Activated T-helper 17 cell treated with anti-CD3 and anti-CD28 coated beads, Interleukin-2, amount 50 U/mL, for 72 hours (primary cell): ENCODE data around the gene ELP6. TPM values are rescaled to one million over a fixed set of nuclear protein-coding genes. Genes with fewer than 3 reads are reported as not detected.
A peak's percentile ranks its signal among the peaks of the same experiment; 100 is the strongest.
"Not testable (repeated sequence)": the region's sequence is repeated elsewhere in the genome, so short reads cannot be mapped to it uniquely, and the experiment has no call there.

Experiments
- ATAC-seq: fragments of 150-1000 bp; cut with Tn5 transposase; replicated peaks from 2 replicates; pipeline ENCODE4 v1.10.0; 2021; ENCODE audit warnings: mild to moderate bottlenecking, moderate library complexity
- H3K27ac Mint-ChIP-seq: one replicate; pipeline ENCODE4 v1.8.0; 2022; ENCODE audit warnings: mixed read lengths
- H3K27me3 Mint-ChIP-seq: one replicate; pipeline ENCODE4 v1.8.0; 2022; ENCODE audit warnings: mixed read lengths
- H3K36me3 Mint-ChIP-seq: one replicate; pipeline ENCODE4 v1.8.0; 2022; ENCODE audit warnings: low read depth, mild to moderate bottlenecking, mixed read lengths
- H3K4me1 Mint-ChIP-seq: one replicate; pipeline ENCODE4 v1.8.0; 2022; ENCODE audit warnings: mixed read lengths
- H3K4me3 Mint-ChIP-seq: one replicate; pipeline ENCODE4 v1.8.0; 2022; ENCODE audit warnings: mild to moderate bottlenecking, mixed read lengths
- H3K9me3 Mint-ChIP-seq: one replicate; pipeline ENCODE4 v1.8.0; 2022; ENCODE audit warnings: mixed read lengths
- total RNA-seq, 2 donors: library from RNA; stranded (reverse); gene quantifications; one replicate each; pipeline ENCODE4 v1.2.3, GENCODE V29; 2022

ELP6 gene
- total RNA-seq, 2 donors from 2014 or later, result 38.6 to 45.8 TPM

DNA sequence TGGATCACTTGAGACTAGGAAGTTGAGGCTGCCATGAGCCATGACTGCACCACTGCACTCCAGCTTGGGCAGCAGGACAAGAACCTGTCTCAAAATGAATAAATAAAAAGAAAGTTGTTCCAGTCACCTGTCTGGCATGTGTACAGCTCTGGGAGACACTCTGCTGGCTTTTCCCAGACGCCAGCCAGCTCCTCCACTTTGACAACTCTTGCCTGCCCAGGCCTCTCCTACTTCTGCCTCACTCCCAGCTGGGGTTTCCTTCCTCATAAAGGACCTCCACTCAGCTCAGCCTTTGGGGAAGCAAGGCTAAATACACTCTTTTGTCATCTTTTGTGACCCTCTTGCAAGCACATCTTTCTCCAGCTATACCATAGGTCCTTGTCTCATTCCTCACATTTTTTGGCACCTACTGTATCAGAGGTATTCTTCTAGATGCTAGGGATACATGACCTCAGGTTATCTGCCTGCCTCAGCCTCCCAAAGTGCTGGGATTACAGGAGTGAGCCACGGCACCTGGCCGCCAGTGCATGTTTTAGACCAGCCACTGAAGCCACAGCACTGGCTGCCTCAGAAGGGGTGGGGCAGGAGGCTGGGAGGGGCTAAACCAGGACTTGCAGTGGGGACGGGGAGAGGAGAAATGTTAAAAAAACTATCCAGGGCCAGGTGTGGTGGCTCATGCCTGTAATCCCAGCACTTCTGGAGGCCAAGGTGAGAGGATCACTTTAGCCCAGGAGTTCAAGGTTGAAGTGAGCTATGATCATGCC, 10.0 kb upstream of the ELP6 start:
- Mint-ChIP-seq H3K27ac (no peak overlapping the region), H3K4me1 (peaks cover 4% of the 10 kb centered on the region), H3K9me3 (peaks cover 4% of the 10 kb centered on the region), H3K27me3 (no peaks in the 10 kb centered on the region), H3K4me3 (no peak overlapping the region), H3K36me3 (no peaks in the 10 kb centered on the region)
- no peak for ATAC-seq

DNA sequence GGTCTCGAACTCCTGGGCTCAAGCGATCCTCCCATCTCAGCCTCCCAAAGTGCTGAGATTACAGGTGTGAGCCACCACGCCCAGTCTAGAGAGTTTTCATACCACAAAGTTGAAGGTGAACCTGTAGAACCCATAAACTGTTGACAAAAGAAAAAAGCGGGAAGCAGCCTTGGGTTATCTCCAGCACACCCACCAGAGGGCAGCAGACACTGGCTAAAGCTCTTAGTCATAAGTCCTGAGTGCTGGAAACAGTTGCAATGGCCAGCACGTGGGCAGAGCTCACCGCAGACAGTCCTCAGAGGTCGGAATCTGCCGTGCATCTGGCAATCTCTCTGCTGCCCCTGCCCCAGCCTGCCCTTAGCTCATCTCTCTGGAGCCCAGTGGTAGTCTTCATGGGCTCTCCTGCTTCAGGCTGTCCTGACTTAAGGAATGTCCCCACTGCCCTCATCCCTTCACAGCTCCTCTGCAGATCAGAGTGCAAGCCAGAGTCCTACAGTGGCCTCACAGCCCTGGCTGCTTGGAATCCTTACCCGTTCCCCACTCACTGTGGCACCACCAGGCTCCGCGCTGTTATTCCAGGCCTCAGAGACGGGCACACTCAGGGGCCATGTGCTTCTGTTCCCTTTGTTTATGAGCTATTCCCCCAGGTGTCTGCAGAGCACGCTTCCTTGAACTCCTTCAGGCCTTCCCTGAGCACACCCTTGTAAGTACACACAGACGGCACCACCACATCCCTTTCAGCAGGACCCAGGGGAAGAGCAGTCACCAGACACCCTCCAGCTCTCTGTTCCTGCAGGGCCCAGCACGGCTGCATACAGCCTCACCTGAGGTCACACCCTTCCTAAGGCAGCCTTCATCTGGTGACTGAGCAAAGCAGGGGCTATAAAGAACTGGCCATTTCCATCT, 8.8 kb upstream of the ELP6 start:
- Mint-ChIP-seq H3K9me3 (no peaks in the 10 kb centered on the region), H3K4me1 (peaks cover 4% of the 10 kb centered on the region), H3K4me3 (no peak overlapping the region), H3K27me3 (no peaks in the 10 kb centered on the region), H3K36me3 (no peaks in the 10 kb centered on the region), H3K27ac (no peak overlapping the region)
- peak; percentile 98 for ATAC-seq

DNA sequence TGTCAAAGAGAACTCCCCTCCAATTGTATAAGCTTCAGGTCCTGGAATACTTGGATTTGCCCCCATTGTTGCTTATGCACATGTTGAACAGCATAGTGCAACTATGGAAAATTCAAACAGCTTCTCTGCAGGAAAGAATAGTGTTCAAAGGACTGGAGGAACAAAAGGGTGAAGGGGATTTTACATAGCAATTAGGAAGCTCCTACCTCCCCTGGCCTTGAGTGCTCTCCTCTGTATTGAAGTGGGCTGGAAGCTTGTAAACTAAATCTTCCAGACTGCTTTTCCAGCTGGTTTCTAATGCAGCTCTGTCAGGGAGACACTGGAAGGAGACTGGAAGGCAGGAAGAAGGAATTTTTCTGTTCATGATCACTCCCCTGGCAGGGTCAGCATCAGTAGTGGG, 7.2 kb upstream of the ELP6 start:
- H3K4me1 Mint-ChIP-seq, result peaks cover 4% of the 10 kb centered on the region
- H3K27ac Mint-ChIP-seq, result no peak overlapping the region
- ATAC-seq, result no peak
- no peaks in the 10 kb centered on the region for H3K36me3 Mint-ChIP-seq
- no peaks in the 10 kb centered on the region for H3K27me3 Mint-ChIP-seq
- H3K9me3 Mint-ChIP-seq, result no peaks in the 10 kb centered on the region
- no peak overlapping the region for H3K4me3 Mint-ChIP-seq

DNA sequence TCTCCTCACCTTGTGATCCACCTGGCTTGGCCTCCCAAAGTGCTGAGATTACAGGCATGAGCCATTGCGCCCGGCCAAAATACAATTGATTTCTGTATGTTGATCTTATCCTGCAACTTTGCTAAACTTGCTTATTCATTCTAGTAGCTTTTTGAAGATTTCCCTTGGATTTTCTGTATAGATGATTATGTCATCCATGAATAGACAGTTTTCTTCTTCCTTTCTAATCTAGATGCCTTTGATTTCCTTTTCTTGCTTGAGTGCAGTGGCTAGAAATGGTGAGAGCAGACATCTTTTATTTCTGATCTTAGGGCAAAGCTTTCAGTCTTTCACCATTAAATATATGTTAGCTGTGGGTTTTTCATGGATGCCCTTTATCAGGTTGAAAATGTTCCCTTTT, 4.4 kb upstream of the ELP6 start:
- peaks cover 4% of the 10 kb centered on the region for H3K4me1 Mint-ChIP-seq
- H3K4me3 Mint-ChIP-seq, result no peak overlapping the region
- no peaks in the 10 kb centered on the region for H3K27me3 Mint-ChIP-seq

DNA sequence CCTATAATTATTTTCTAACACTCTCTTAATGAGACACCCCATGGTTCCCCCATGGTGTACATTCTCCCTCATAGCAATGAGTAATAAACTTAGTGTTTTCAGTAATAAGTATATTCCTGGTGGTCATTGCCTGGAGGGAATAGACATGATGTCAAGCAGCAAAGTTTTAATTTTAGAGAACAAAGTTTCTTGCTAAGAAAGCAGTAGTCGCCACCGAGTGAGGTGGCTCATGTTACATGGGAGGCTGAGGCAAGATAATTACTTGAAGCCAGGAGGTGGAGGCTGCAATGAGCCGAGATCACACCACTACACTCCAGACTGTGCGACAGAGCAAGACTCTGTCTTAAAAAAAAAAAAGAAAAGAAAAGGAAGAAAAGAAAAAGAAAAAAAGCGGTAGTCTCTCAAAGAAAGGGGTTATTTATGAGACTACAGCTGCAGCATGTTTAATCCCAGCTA, 2.4 kb upstream of the ELP6 start:
- Mint-ChIP-seq H3K27ac (no peak overlapping the region), H3K4me3 (no peak overlapping the region), H3K9me3 (no peaks in the 10 kb centered on the region), H3K27me3 (no peaks in the 10 kb centered on the region), H3K4me1 (peaks cover under 1% of the 10 kb centered on the region), H3K36me3 (peaks cover 19% of the 10 kb centered on the region)
- no peak for ATAC-seq

More for the DNA sequence above, 4.4 kb upstream of the ELP6 start:
- Mint-ChIP-seq H3K27ac (no peak overlapping the region), H3K36me3 (peaks cover 7% of the 10 kb centered on the region), H3K9me3 (no peaks in the 10 kb centered on the region)
- no peak for ATAC-seq

DNA sequence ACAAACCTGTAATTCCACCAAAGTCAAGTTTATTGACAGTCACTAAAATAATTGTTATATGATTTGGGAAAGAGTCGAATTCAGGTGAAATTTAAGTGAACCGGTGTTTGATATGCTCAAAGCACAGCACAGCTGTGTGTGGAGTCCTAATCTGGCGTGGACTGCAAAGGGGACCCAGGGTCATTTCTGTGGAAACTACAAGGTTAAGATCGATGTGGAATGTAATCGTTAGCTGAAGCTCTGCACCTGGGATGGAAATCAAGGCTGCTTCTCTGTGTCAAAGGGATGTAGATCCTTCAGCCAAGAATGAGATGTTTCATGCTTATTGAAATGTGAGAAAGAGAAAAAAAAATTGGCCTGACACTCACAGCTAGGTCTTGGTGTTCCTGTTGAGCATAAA, 1.6 kb upstream of the ELP6 start:
- ATAC-seq, result no peak

DNA sequence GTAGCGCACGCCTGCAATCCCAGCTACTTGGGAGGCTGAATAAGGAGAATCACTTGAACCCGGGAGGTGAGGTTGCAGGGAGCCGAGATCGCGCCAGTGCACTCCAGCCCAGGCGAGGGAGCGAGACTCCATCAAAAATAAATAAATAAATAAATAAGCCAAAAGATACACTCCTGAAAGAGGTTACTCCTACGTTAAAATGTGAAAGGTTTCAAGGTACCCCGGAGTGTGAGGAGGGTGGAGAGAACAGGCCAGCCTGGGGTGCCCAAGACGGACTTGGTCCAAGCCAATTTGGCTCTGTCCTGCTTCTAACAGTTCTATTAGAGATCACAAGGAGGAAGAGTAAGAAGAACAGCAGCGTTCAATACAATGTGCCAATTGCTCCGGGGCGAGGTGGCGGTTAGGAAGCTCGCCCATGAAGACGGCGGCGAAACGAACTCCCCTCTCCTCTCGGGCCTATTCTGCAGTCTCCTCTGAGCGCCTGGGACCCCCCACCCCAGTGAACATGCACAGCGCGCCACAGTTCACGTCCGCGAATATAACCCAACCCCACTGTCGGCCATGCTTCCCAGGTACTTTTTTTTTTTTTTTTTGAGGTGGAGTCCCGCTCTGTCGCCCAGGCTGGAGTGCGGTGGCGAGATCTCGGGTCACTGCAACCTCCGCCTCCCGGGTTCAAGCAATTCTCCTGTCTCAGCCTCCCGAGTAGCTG, 942 bp downstream of the ELP6 start:
- Mint-ChIP-seq H3K27me3 (no peaks in the 10 kb centered on the region), H3K36me3 (peaks cover 51% of the 10 kb centered on the region), H3K4me3 (peak overlapping the region; percentile 91), H3K4me1 (peaks cover 6% of the 10 kb centered on the region), H3K9me3 (no peaks in the 10 kb centered on the region), H3K27ac (peak overlapping the region; percentile 95)
- peak; percentile 23 for ATAC-seq

More for the DNA sequence above, 1.6 kb upstream of the ELP6 start:
- peak overlapping the region; percentile 58 for H3K27ac Mint-ChIP-seq
- peak overlapping the region; percentile 49 for H3K4me3 Mint-ChIP-seq
- H3K9me3 Mint-ChIP-seq, result no peaks in the 10 kb centered on the region
- peaks cover 27% of the 10 kb centered on the region for H3K36me3 Mint-ChIP-seq
- no peaks in the 10 kb centered on the region for H3K27me3 Mint-ChIP-seq
- H3K4me1 Mint-ChIP-seq, result peaks cover 6% of the 10 kb centered on the region

DNA sequence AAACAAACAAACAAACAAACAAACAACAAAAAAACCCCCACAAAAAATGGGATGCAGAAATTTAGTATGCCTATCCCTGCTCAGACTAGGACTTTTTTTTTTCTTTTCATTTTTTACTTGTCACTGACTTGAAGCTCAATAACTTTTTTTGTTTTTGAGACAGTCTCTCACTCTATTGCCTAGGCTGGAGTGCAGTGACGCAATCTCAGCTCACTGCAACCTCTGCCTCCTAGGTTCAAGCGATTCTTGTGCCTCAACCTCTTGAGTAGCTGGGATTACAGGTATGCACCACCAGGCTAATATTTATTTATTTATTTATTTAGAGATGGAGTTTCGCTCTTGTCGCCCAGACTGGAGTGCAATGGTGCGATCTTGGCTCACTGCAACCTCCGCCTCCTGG, 8.2 kb downstream of the ELP6 start:
- peaks cover 87% of the 10 kb centered on the region for H3K36me3 Mint-ChIP-seq
- not testable (repeated sequence) for H3K27ac Mint-ChIP-seq, H3K27me3 Mint-ChIP-seq, ATAC-seq, H3K9me3 Mint-ChIP-seq, H3K4me1 Mint-ChIP-seq, H3K4me3 Mint-ChIP-seq

DNA sequence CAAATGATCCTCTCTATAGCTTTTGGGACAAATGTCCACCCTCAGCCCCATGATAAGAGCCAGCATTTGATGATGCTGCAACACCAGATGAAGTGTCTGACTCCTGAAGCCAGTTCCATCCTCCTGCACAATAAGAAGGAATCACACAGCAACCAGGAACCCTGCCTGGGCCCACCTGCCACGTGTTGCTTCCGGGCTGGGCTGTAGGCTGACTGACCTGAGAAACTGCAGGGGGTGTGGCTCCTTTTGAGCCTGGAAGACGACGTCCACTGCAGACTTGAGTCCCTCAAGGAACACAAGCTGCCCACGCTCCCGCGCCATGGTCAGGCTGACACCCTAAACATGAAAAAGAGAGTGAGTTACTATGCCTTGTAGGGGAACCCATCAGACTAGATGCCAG, 9.4 kb downstream of the ELP6 start:
- Mint-ChIP-seq H3K4me3 (no peak overlapping the region), H3K27ac (no peak overlapping the region), H3K36me3 (peaks cover 86% of the 10 kb centered on the region), H3K9me3 (no peaks in the 10 kb centered on the region), H3K4me1 (no peaks in the 10 kb centered on the region), H3K27me3 (no peaks in the 10 kb centered on the region)
- ATAC-seq, result no peak

DNA sequence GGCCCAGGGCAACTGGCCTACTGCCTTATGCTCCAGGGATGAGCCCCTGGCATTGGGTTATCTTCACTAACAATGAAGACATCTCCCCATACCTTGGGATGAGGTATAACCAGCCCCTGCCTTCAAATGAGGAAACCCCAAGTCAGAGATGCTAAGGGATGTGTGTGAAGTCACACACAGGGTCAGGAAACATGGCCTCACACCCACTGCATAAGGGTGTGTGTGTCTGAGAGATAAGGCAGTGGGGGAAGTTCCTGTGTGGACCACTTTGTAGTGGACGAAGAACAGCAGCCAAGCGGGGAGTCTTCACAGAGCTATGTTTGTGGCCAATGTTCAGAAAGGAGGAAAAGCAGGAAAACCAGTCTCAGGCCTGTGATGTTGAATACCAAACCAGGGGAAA, 10.5 kb downstream of the ELP6 start:
- no peaks in the 10 kb centered on the region for H3K4me1 Mint-ChIP-seq
- peaks cover 86% of the 10 kb centered on the region for H3K36me3 Mint-ChIP-seq
- no peak overlapping the region for H3K27ac Mint-ChIP-seq
- H3K27me3 Mint-ChIP-seq, result no peaks in the 10 kb centered on the region
- H3K4me3 Mint-ChIP-seq, result no peak overlapping the region
- no peak for ATAC-seq
- no peaks in the 10 kb centered on the region for H3K9me3 Mint-ChIP-seq

DNA sequence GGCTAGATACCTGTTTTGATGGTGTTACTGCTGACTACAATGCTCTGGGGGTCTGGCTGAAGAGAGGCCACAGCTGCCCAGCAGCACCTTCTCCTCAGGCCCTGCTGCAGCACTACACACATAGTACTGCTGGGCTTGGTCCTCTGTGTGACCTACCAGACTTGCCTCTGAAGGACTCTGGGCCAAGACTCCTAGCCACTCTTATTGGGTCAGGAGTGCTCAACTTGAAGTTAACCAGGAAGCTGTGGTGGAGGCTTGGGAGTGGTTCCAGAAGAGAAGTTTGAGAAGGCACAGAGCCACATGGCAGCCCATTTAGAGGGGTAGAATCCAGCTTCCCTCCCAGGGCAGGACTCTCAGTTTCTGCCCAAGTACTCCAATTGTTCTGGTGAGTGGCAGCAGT, 16.6 kb downstream of the ELP6 start:
- H3K27ac Mint-ChIP-seq, result no peak overlapping the region

DNA sequence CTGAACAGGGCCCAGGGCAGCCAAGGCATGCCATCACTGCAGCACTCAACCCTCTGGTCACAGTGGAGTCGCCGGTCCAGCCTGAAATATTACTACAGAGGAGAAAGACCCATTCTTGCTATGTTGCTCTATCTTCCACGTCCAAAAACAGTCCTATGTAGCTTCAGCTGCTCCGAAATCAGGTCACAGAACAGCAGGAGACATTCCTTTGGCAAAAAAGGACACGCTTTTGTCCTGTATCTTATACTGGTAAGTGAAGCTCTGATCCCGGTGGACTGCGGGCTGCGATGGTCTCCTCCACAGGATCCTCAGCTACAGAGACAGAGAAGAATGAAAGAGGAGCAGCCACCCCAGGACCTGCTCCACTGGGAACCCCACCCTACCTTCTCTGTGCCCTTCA, 17.6 kb downstream of the ELP6 start:
- Mint-ChIP-seq H3K27ac (no peak overlapping the region), H3K36me3 (peaks cover 60% of the 10 kb centered on the region), H3K9me3 (no peaks in the 10 kb centered on the region), H3K27me3 (no peaks in the 10 kb centered on the region), H3K4me3 (no peak overlapping the region), H3K4me1 (no peaks in the 10 kb centered on the region)
- no peak for ATAC-seq

More for the DNA sequence above, 16.6 kb downstream of the ELP6 start:
- no peaks in the 10 kb centered on the region for H3K4me1 Mint-ChIP-seq
- H3K9me3 Mint-ChIP-seq, result no peaks in the 10 kb centered on the region
- H3K27me3 Mint-ChIP-seq, result no peaks in the 10 kb centered on the region
- H3K36me3 Mint-ChIP-seq, result peaks cover 66% of the 10 kb centered on the region
- no peak for ATAC-seq
- no peak overlapping the region for H3K4me3 Mint-ChIP-seq

DNA sequence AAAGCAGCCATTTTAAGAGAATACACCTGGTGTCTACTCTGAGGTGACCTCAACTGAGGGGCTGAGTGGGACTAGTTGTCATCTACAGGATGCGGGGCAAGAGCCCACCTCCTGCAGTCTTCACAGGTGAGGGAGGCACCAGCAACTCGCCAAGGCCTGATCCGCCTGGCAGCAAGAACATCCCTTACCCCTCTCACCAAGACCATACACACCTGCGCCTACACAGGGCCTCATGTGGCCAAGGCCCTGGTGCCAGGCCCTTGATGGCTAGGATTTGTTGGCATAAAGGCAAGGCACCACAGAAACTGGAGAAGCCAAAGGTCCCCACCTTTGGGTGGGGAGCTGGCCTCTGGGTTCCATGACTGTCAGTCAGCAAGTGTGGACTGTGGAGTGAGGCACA, 18.4 kb downstream of the ELP6 start:
- H3K4me3 Mint-ChIP-seq, result no peak overlapping the region
- no peaks in the 10 kb centered on the region for H3K4me1 Mint-ChIP-seq
- no peaks in the 10 kb centered on the region for H3K27me3 Mint-ChIP-seq
- no peak overlapping the region for H3K27ac Mint-ChIP-seq
- peaks cover 60% of the 10 kb centered on the region for H3K36me3 Mint-ChIP-seq
- ATAC-seq, result no peak
- H3K9me3 Mint-ChIP-seq, result no peaks in the 10 kb centered on the region

DNA sequence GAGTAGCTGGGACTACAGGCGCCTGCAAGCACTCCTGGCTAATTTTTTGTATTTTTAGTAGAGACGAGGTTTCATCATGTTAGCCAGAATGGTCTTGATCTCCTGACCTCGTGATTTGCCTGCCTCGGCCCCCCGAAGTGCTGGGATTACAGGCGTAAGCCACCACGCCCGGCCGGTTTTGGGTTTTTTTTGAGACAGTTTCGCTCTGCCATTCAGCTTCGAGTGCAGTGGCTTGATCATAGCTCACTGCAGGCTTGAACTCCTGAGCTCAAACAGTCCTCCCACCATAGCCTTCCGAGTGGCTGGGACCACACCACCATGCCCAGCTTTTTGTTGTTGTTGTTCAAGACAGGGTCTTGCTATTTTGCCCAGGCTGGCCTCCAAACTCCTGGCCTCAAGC, 21.7 kb downstream of the ELP6 start:
- no peaks in the 10 kb centered on the region for H3K27me3 Mint-ChIP-seq
- H3K4me1 Mint-ChIP-seq, result no peaks in the 10 kb centered on the region
- no peaks in the 10 kb centered on the region for H3K9me3 Mint-ChIP-seq
- ATAC-seq, result no peak
- peaks cover 42% of the 10 kb centered on the region for H3K36me3 Mint-ChIP-seq
- H3K4me3 Mint-ChIP-seq, result no peak overlapping the region
- no peak overlapping the region for H3K27ac Mint-ChIP-seq
